K562 (cell line): ENCODE data around the gene NUDT21. TPM values are rescaled to one million over a fixed set of nuclear protein-coding genes. Genes with fewer than 3 reads are reported as not detected.
A peak's percentile ranks its signal among the peaks of the same experiment; 100 is the strongest.

Experiments used
- CAMTA2 ChIP-seq: fragments of 250-450 bp; sonication (Bioruptor Pico); conservative IDR thresholded peaks from 2 replicates; pipeline ENCODE4 v1.5.1; 2022
- CREM ChIP-seq: IDR thresholded peaks from 2 replicates; pipeline ENCODE4 v1.6.1; 2014; ENCODE audit warnings: antibody characterized with exemption, low read depth
- KDM4B ChIP-seq, 2 experiments: fragments of 450-650 bp in 1 of 2; sonication (generic) in 1 of 2; IDR thresholded peaks; 2 replicates each; pipeline ENCODE4 v1.6.1; 2016 to 2017; ENCODE audit warnings: borderline replicate concordance in 2 of 2, antibody characterized with exemption in 1 of 2, low read depth in 1 of 2, mild to moderate bottlenecking in 1 of 2
- MXD1 ChIP-seq: fragments of 250-450 bp; sonication (Bioruptor Pico); IDR thresholded peaks from 2 replicates; pipeline ENCODE4 v1.8.0; 2021; ENCODE audit warnings: borderline replicate concordance, mild to moderate bottlenecking, moderate library complexity; ENCODE audit not compliant: poor library complexity, severe bottlenecking
- RBM15 ChIP-seq: fragments of 200-400 bp; formaldehyde crosslinking; IDR thresholded peaks from 2 replicates; pipeline ENCODE4 v1.6.1; 2018; ENCODE audit warnings: mild to moderate bottlenecking, low read length, moderate library complexity; ENCODE audit not compliant: insufficient read depth
- RBM39 ChIP-seq: fragments of 200-400 bp; formaldehyde crosslinking; optimal IDR thresholded peaks from 2 replicates; pipeline ENCODE3; 2018; ENCODE audit warnings: low read depth, low read length
- SMARCC2 ChIP-seq: fragments of 450-650 bp; IDR thresholded peaks from 2 replicates; pipeline ENCODE4 v1.6.1; 2017; ENCODE audit warnings: antibody characterized with exemption, moderate library complexity, mild to moderate bottlenecking, low read depth
- SMARCE1 ChIP-seq: fragments of 450-650 bp; IDR thresholded peaks from 2 replicates; pipeline ENCODE4 v1.7.1; 2016; ENCODE audit warnings: mild to moderate bottlenecking
- SRF ChIP-seq, 2 experiments: fragments of 250-450, 450-650 bp in 1 of 2; sonication (Bioruptor Pico) in 1 of 2; sonication (generic) in 1 of 2; formaldehyde crosslinking; IDR thresholded peaks; 2 replicates each; pipeline versions ENCODE4 v1.5.0 to v1.5.1; 2020 to 2022; ENCODE audit warnings: mild to moderate bottlenecking in 1 of 2, missing genetic modification reagents in 1 of 2
- SRSF3 ChIP-seq: fragments of 200-400 bp; formaldehyde crosslinking; IDR thresholded peaks from 2 replicates; pipeline ENCODE4 v1.6.1; 2016; ENCODE audit warnings: mild to moderate bottlenecking, low read length, moderate library complexity; ENCODE audit not compliant: insufficient read depth
- TAL1 ChIP-seq: fragments of 450-650 bp; IDR thresholded peaks from 2 replicates; pipeline ENCODE4 v1.6.1; 2016; ENCODE audit warnings: mild to moderate bottlenecking
- polyA plus RNA-seq, 8 experiments: library from polyadenylated mRNA; depleted of rRNA in 4 of 8; stranded (reverse) in 5 of 8; unstranded in 3 of 8; fragments of >200 nt; fragmentation: Nextera tagmentation in 2 of 8; fragmentation: Illumina TruSeq in 1 of 8; extraction: Ambion mirVana in 2 of 8; extraction: Trizol in 1 of 8; gene quantifications; 2 replicates each; pipeline versions ENCODE4 v1.2.1 to v1.2.3, GENCODE V29; 2011 to 2014; ENCODE audit warnings: inconsistent platforms in 1 of 8, missing spikeins in 1 of 8
- total RNA-seq, 7 experiments: library from RNA; depleted of rRNA in 6 of 7; stranded (reverse); fragments of >200 nt in 6 of 7; fragmentation: Illumina TruSeq in 2 of 7; extraction: Trizol in 2 of 7; gene quantifications; 2 replicates each; pipeline versions ENCODE4 v1.2.1 to v1.2.3, GENCODE V29; 2011 to 2021; ENCODE audit warnings: low replicate concordance in 1 of 7
- TF ChIP-seq, protein P1 (sequence below), 2 experiments: fragments of 450-650 bp in 1 of 2; sonication (generic) in 1 of 2; formaldehyde crosslinking; conservative IDR thresholded peaks; 2 replicates each; pipeline versions ENCODE4 v1.4.0 to v1.8.1; 2020 to 2022; ENCODE audit warnings: mild to moderate bottlenecking in 1 of 2, missing genetic modification reagents in 1 of 2
- TF ChIP-seq, protein P2 (sequence below): sonication (generic); formaldehyde crosslinking; IDR thresholded peaks from 2 replicates; pipeline ENCODE4 v1.8.0; 2022; ENCODE audit warnings: mild to moderate bottlenecking, missing genetic modification reagents

NUDT21 gene
- total and polyA plus RNA-seq, 9 of the 15 experiments (the other 6 are each of a cell fraction or from before 2014, with no cell fraction given), result 62.4 to 218 (median 121) TPM

GRCh38 chr16:56421976-56422669 is 29.0 kb downstream of the NUDT21 start (continued):
- TF ChIP-seq, protein P1, sequence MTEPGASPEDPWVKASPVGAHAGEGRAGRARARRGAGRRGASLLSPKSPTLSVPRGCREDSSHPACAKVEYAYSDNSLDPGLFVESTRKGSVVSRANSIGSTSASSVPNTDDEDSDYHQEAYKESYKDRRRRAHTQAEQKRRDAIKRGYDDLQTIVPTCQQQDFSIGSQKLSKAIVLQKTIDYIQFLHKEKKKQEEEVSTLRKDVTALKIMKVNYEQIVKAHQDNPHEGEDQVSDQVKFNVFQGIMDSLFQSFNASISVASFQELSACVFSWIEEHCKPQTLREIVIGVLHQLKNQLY (CRISPR knock-in tag; conservative IDR thresholded peaks at IDR 0.05), result no peak
- no peak for TF ChIP-seq KDM4B (IDR thresholded peaks at IDR 0.05; ENCODE audit: borderline replicate concordance in 2 of 2, low read depth in 1 of 2)
- TF ChIP-seq SMARCC2, result no peak
- TF ChIP-seq CAMTA2 (CRISPR knock-in tag), result no peak
- peak; percentile 35; the same call in 1 of the 2 replicates for TF ChIP-seq CREM
- TF ChIP-seq SRSF3, result no peak
- no peak for TF ChIP-seq SRF (CRISPR knock-in tag; IDR thresholded peaks at IDR 0.05)
- TF ChIP-seq, protein P2, sequence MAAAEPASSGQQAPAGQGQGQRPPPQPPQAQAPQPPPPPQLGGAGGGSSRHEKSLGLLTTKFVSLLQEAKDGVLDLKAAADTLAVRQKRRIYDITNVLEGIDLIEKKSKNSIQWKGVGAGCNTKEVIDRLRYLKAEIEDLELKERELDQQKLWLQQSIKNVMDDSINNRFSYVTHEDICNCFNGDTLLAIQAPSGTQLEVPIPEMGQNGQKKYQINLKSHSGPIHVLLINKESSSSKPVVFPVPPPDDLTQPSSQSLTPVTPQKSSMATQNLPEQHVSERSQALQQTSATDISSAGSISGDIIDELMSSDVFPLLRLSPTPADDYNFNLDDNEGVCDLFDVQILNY (CRISPR knock-in tag), result no peak
- no peak for TF ChIP-seq TAL1
- TF ChIP-seq RBM39, result no peak
- no peak for TF ChIP-seq MXD1 (CRISPR knock-in tag)
- TF ChIP-seq SMARCE1, result 0 out of 2 replicates have a peak, but pooled peaks have one; percentile 42
- no peak for TF ChIP-seq RBM15
